Neural cell (in vitro differentiated cells): Measurements from ENCODE around the gene WDR70.

Source experiments
- POLR2AphosphoS5 ChIP-seq: IDR thresholded peaks from 2 replicates; pipeline ENCODE4 v1.6.1; 2012
- SMC3 ChIP-seq: fragments of 450-650 bp; conservative IDR thresholded peaks from 2 replicates; pipeline ENCODE4 v1.6.1; 2014; ENCODE audit warnings: antibody characterized with exemption, mild to moderate bottlenecking, moderate library complexity; ENCODE audit not compliant: poor library complexity
- TAF1 ChIP-seq: IDR thresholded peaks from 2 replicates; pipeline ENCODE4 v1.6.1; 2012; ENCODE audit warnings: low read depth

- no peak for TF ChIP-seq TAF1
- TF ChIP-seq POLR2AphosphoS5, result no peak
- TF ChIP-seq SMC3, result no peak
Measured at GRCh38 chr5:37738865-37739488, 359.9 kb downstream of the WDR70 start.
